Mesenteric fat pad (tissue), 1 donor: Measurements from ENCODE around the gene LIPA. TPM values are rescaled to one million over a fixed set of nuclear protein-coding genes. Genes with fewer than 3 reads are reported as not detected.
"Not testable (repeated sequence)": the region's sequence is repeated elsewhere in the genome, so short reads cannot be mapped to it uniquely, and the experiment has no call there.

Experiments used
- DNase-seq: peaks from one replicate; pipeline ENCODE4 v3.0.0-alpha.2; 2020; ENCODE audit warnings: low spot score
- total RNA-seq: library from RNA; stranded (reverse); fragmentation: NEBNext Ultra II Directional; extraction: Animal tissue kit (Norgen Biotek cat#: 25700); gene quantifications from one replicate; pipeline ENCODE4 v1.2.1, GENCODE V29; 2021
- donor health status: DM: yes; HTN: yes; CAD: no.

Gene LIPA
- total RNA-seq, 1 donor from 2014 or later, result 210 TPM

- no peak for DNase-seq
Observed at GRCh38 chr10:89171263-89171872, 80.2 kb downstream of the LIPA start.

GRCh38 chr10:89168354-89168900 is 83.1 kb downstream of the LIPA start:
- not testable (repeated sequence) for DNase-seq

- no peak for DNase-seq
Observed at GRCh38 chr10:89167915-89168314, 83.7 kb downstream of the LIPA start.

- DNase-seq, result no peak
Observed at GRCh38 chr10:89165923-89166322, 85.7 kb downstream of the LIPA start.

- no peak for DNase-seq
Observed at GRCh38 chr10:89164920-89165319, 86.7 kb downstream of the LIPA start.

- no peak for DNase-seq
Observed at GRCh38 chr10:89164080-89164479, 87.5 kb downstream of the LIPA start.

Other genes with a start within 250 kb of the LIPA start
- 4.8 TPM for gene CH25H, start 44.5 kb downstream of the LIPA start, total RNA-seq
- 3.8 TPM for gene IFIT2, start 50.3 kb upstream of the LIPA start, total RNA-seq
- 24.2 TPM for gene IFIT3, start 76.2 kb upstream of the LIPA start, total RNA-seq
- gene IFIT1B, start 126.3 kb upstream of the LIPA start, total RNA-seq, result not detected
- 14.5 TPM for gene IFIT1, start 140.8 kb upstream of the LIPA start, total RNA-seq
- 18.3 TPM for gene IFIT5, start 162.8 kb upstream of the LIPA start, total RNA-seq